ENCODE data around the gene KRI1. TPM values are rescaled to one million over a fixed set of nuclear protein-coding genes. Genes with fewer than 3 reads are reported as not detected.

Gene KRI1
- total and polyA plus RNA-seq, 2 donors (not counting 3 experiments of a cell fraction or from before 2014, with no cell fraction given): 6.7 to 25.7 TPM

DNA sequence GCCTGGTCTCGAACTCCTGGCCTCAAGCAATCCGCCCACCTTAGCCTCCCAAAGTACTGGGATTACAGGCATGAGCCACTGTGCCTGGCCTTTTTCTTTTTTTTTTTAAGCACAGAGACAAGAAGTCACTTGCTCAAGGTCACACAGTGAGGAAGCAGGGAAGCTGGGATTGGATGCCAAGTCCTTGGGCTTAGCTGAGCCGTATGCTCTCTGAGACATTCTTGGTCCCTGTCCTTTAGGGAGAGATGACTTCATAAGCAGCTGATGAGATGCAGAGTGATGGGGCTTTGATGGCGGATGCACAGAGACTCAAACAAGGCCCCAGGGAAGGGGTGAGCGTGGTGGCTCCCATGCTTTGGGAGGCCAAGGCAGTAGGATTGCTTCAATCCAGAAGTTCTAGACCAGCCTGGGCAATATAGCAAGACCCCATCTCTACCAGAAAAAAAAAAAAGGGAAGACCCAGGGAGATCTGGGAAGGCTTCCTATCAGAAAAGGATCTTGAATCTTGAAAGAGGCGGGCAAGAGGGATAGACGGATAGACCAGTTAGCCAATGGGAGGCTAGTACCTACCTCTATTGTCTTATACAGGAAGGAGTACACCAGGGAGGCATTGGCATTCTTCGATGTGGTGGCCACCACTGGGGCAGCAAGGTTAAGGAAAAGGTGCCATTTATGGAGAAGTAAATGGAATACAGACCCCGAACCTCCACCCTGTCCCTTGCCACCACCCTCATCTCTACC, 17.4 kb upstream of the KRI1 start:
- no peak for DNase-seq (ENCODE audit: low read depth, low spot score)
- Histone ChIP-seq H4K20me1 (replicated peaks; ENCODE audit: control insufficient read depth, extremely low read depth, insufficient read depth, low read length) (no peaks in the 10 kb centered on the region), H3K36me3 (ENCODE audit: control insufficient read depth in 2 of 2, extremely low read depth in 1 of 2, insufficient read depth in 2 of 2, low read length in 2 of 2) (no peaks in the 10 kb centered on the region), H3K4me3 (replicated peaks in 1 of 3; ENCODE audit: insufficient read depth in 1 of 3, low read depth in 1 of 3, low read length in 3 of 3) (no peak overlapping the region), H3K27ac (ENCODE audit: insufficient read depth, low read depth, low read length) (no peak overlapping the region), H3K4me2 (ENCODE audit: insufficient read depth, low read length) (no peak overlapping the region), H3K9ac (replicated peaks; ENCODE audit: extremely low read depth, insufficient read depth, low read length) (no peak overlapping the region), H3K27me3 (ENCODE audit: control insufficient read depth in 2 of 2, insufficient read depth in 2 of 2, low read length in 2 of 2) (peaks cover 10% of the 10 kb centered on the region in 2 experiments), H3K4me1 (ENCODE audit: control insufficient read depth, extremely low read depth, insufficient read depth, low read length) (no peaks in the 10 kb centered on the region), H2AFZ (ENCODE audit: low read depth, low read length) (no peak overlapping the region), H3K9me1 (replicated peaks; ENCODE audit: control insufficient read depth, extremely low read depth, insufficient read depth, low read length) (no peaks in the 10 kb centered on the region), H3K9me3 (replicated peaks; ENCODE audit: control insufficient read depth, insufficient read depth, low read length) (no peaks in the 10 kb centered on the region), H3K79me2 (ENCODE audit: control insufficient read depth, insufficient read depth, low read length) (no peaks in the 10 kb centered on the region)
- TF ChIP-seq GATA2 (IDR thresholded peaks at IDR 0.05; ENCODE audit: insufficient read depth, insufficient read length, low read depth, low read length) (no peak), POLR2AphosphoS5 (IDR thresholded peaks at IDR 0.05; ENCODE audit: insufficient read depth, low read depth, low read length) (no peak), POLR2A (IDR thresholded peaks at IDR 0.05; ENCODE audit: low read depth, low read length) (no peak)
- ChIA-PET POLR2A (no interaction called here), CTCF (interaction anchor here (4.8 to 9.1 kb wide), 2 partner anchors 63 to 117 kb away, joined by 135 to 654 read pairs; partner anchors contain the start of gene QTRT1)
- no peak for FAIRE-seq
- intact Hi-C loops (cut with micrococcal nuclease) (loop anchor here (5.0 kb wide), 1 partner anchor 44 kb away; the partner anchor contains the start of gene SLC44A2), dilution Hi-C loops (cut with MboI; ENCODE audit: extremely low pct_ligation_motif_present, low sequenced_read_pairs) (no loop called here)
- BruUV-seq (replicated peaks): no TSS peak

DNA sequence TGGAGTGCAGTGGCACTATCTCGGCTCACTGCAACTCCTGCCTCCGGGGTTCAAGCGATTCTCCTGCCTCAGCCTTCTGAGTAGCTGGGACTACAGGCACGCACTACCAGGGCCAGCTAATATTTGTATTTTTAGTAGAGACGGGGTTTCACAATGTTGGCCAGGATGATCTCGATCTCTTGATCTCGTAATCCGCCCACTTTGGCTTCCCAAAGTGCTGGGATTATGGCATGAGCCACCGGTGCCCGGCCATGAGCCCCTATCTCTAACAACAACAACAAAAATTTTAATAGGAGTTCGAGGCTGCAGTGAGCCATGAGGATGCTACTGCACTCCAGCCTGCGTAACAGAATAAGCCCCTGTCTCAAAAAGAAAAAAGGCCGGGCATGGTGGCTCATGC, 16.3 kb upstream of the KRI1 start:
- dilution Hi-C loops (cut with MboI; ENCODE audit: extremely low pct_ligation_motif_present, low sequenced_read_pairs) (no loop called here), intact Hi-C loops (cut with micrococcal nuclease) (loop anchor here (5.0 kb wide), 1 partner anchor 45 kb away; the partner anchor contains the start of gene SLC44A2)
- no peak for TF ChIP-seq FOS (IDR thresholded peaks at IDR 0.05; ENCODE audit: borderline replicate concordance, insufficient read depth, low read length)
- TF ChIP-seq POLR2AphosphoS5 (IDR thresholded peaks at IDR 0.05; ENCODE audit: insufficient read depth, low read depth, low read length): no peak
- TF ChIP-seq MYC (IDR thresholded peaks at IDR 0.05; ENCODE audit: low read depth, low read length): no peak
- TF ChIP-seq, protein P1, sequence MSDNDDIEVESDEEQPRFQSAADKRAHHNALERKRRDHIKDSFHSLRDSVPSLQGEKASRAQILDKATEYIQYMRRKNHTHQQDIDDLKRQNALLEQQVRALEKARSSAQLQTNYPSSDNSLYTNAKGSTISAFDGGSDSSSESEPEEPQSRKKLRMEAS (IDR thresholded peaks at IDR 0.05; ENCODE audit: insufficient read depth, insufficient read length): no peak
- TF ChIP-seq POLR2A (IDR thresholded peaks at IDR 0.05; ENCODE audit: low read depth, low read length): no peak
- TF ChIP-seq EZH2 (IDR thresholded peaks at IDR 0.05; ENCODE audit: borderline replicate concordance, low read depth, low read length, severe bottlenecking): no peak
- TF ChIP-seq JUN (IDR thresholded peaks at IDR 0.05; ENCODE audit: borderline replicate concordance, insufficient read depth, insufficient read length, low read depth): no peak
- TF ChIP-seq, protein P2, sequence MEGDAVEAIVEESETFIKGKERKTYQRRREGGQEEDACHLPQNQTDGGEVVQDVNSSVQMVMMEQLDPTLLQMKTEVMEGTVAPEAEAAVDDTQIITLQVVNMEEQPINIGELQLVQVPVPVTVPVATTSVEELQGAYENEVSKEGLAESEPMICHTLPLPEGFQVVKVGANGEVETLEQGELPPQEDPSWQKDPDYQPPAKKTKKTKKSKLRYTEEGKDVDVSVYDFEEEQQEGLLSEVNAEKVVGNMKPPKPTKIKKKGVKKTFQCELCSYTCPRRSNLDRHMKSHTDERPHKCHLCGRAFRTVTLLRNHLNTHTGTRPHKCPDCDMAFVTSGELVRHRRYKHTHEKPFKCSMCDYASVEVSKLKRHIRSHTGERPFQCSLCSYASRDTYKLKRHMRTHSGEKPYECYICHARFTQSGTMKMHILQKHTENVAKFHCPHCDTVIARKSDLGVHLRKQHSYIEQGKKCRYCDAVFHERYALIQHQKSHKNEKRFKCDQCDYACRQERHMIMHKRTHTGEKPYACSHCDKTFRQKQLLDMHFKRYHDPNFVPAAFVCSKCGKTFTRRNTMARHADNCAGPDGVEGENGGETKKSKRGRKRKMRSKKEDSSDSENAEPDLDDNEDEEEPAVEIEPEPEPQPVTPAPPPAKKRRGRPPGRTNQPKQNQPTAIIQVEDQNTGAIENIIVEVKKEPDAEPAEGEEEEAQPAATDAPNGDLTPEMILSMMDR (IDR thresholded peaks at IDR 0.05; ENCODE audit: extremely low read depth in 1 of 2, insufficient read depth in 1 of 2, low read depth in 1 of 2, low read length in 2 of 2): no peak
- TF ChIP-seq GATA2 (IDR thresholded peaks at IDR 0.05; ENCODE audit: insufficient read depth, insufficient read length, low read depth, low read length): no peak
- Histone ChIP-seq H3K4me3 (replicated peaks in 1 of 3; ENCODE audit: insufficient read depth in 1 of 3, low read depth in 1 of 3, low read length in 3 of 3) (no peak overlapping the region), H3K9me3 (replicated peaks; ENCODE audit: control insufficient read depth, insufficient read depth, low read length) (no peaks in the 10 kb centered on the region), H3K9ac (replicated peaks; ENCODE audit: extremely low read depth, insufficient read depth, low read length) (no peak overlapping the region), H3K27ac (ENCODE audit: insufficient read depth, low read depth, low read length) (no peak overlapping the region), H3K36me3 (ENCODE audit: control insufficient read depth in 2 of 2, extremely low read depth in 1 of 2, insufficient read depth in 2 of 2, low read length in 2 of 2) (no peaks in the 10 kb centered on the region), H3K4me2 (ENCODE audit: insufficient read depth, low read length) (no peak overlapping the region), H3K4me1 (ENCODE audit: control insufficient read depth, extremely low read depth, insufficient read depth, low read length) (no peaks in the 10 kb centered on the region), H2AFZ (ENCODE audit: low read depth, low read length) (no peak overlapping the region), H3K79me2 (ENCODE audit: control insufficient read depth, insufficient read depth, low read length) (no peaks in the 10 kb centered on the region), H4K20me1 (replicated peaks; ENCODE audit: control insufficient read depth, extremely low read depth, insufficient read depth, low read length) (no peaks in the 10 kb centered on the region), H3K27me3 (ENCODE audit: control insufficient read depth in 2 of 2, insufficient read depth in 2 of 2, low read length in 2 of 2) (peaks cover 2 to 5% of the 10 kb centered on the region in 2 experiments), H3K9me1 (replicated peaks; ENCODE audit: control insufficient read depth, extremely low read depth, insufficient read depth, low read length) (no peaks in the 10 kb centered on the region)
- peak; percentile 31 for FAIRE-seq
- POLR2A ChIA-PET: interaction anchor here (0.5 kb wide), 1 partner anchor 439 kb away, joined by 6 read pairs; no protein-coding TSS in a partner anchor
- CTCF ChIA-PET: interaction anchor here (1.1 to 9.1 kb wide), 26 partner anchors 9 to 282 kb away, joined by 3 to 654 read pairs (median 10); partner anchors contain the start of genes QTRT1 and SLC44A2
- no TSS peak for BruUV-seq (replicated peaks)
- no peak for DNase-seq (ENCODE audit: low read depth, low spot score)
